Bronchial epithelial cell (primary cell): ENCODE results near the gene EEFSEC. TPM values are rescaled to one million over a fixed set of nuclear protein-coding genes. Genes with fewer than 3 reads are reported as not detected.

Experiments used
- DNase-seq: peaks from one replicate; pipeline ENCODE4 v3.0.0-alpha.2; 2010; ENCODE audit warnings: low read depth
- FAIRE-seq: peaks from 2 replicates; lab custom pipeline; 2011; peaks lifted over from hg19 to GRCh38; lab: Jason Lieb, UNC
- H3K27me3 ChIP-seq: 2 replicates; pipeline ENCODE4 v1.5.1; 2011; ENCODE audit warnings: low read length; ENCODE audit not compliant: control insufficient read depth, insufficient read depth
- H3K36me3 ChIP-seq: 2 replicates; pipeline ENCODE4 v1.5.1; 2011; ENCODE audit warnings: low read length; ENCODE audit not compliant: control insufficient read depth, insufficient read depth
- H3K4me3 ChIP-seq: 2 replicates; pipeline ENCODE4 v1.5.1; 2011; ENCODE audit warnings: mild to moderate bottlenecking, low read depth, low read length, control low read depth
- CTCF ChIP-seq: IDR thresholded peaks from 2 replicates; pipeline ENCODE4 v1.5.1; 2011; ENCODE audit warnings: mild to moderate bottlenecking, moderate library complexity, low read length, control low read depth, inconsistent platforms; ENCODE audit not compliant: insufficient read depth, severe bottlenecking
- total RNA-seq: library from RNA; depleted of rRNA; stranded (reverse); fragments of >200 nt; gene quantifications from 2 replicates; pipeline ENCODE4 v1.2.1, GENCODE V29; 2014

Gene EEFSEC
- total RNA-seq, 1 donor from 2014 or later = 3.7 TPM

- Histone ChIP-seq H3K27me3 (no peaks in the 10 kb centered on the region), H3K36me3 (peaks cover 1% of the 10 kb centered on the region), H3K4me3 (no peak overlapping the region)
- FAIRE-seq = no peak
- no peak for DNase-seq
- TF ChIP-seq CTCF = no peak
These were observed 31.3 kb upstream of the EEFSEC start for GRCh38 chr3:128122013-128122412.

- Histone ChIP-seq H3K27me3 (no peaks in the 10 kb centered on the region), H3K36me3 (no peaks in the 10 kb centered on the region), H3K4me3 (peak overlapping the region; percentile 64)
- FAIRE-seq = no peak
- TF ChIP-seq CTCF = no peak
- no peak for DNase-seq
These were observed 30.1 kb upstream of the EEFSEC start for GRCh38 chr3:128123156-128123537.

GRCh38 chr3:128123538-128124368, 29.5 kb upstream of the EEFSEC start, which contains the start of gene RUVBL1:
Gene RUVBL1 (minus strand): TSS chr3:128123812. CDS start chr3:128123724, 88 bp downstream.
- peak within 1 kb of the TSS; percentile 64 for H3K4me3 ChIP-seq
- TF ChIP-seq CTCF = no peak
- H3K36me3 ChIP-seq = no peaks in the 10 kb centered on the region
- peak; percentile 93 for DNase-seq
- no peaks in the 10 kb centered on the region for H3K27me3 ChIP-seq
- FAIRE-seq = no peak

- FAIRE-seq = no peak
These were observed 26.0 kb upstream of the EEFSEC start for GRCh38 chr3:128127236-128127635.

GRCh38 chr3:128128251-128128650, 25.0 kb upstream of the EEFSEC start:
- FAIRE-seq (no peak), DNase-seq (no peak)
- Histone ChIP-seq H3K27me3 (no peaks in the 10 kb centered on the region), H3K36me3 (no peaks in the 10 kb centered on the region), H3K4me3 (no peak overlapping the region)
- no peak for TF ChIP-seq CTCF

More at GRCh38 chr3:128127236-128127635, 26.0 kb upstream of the EEFSEC start:
- H3K4me3 ChIP-seq = no peak overlapping the region
- DNase-seq = no peak
- no peak for TF ChIP-seq CTCF
- H3K36me3 ChIP-seq = no peaks in the 10 kb centered on the region
- H3K27me3 ChIP-seq = no peaks in the 10 kb centered on the region
